T47D (cell line): ENCODE data around the gene COPS6.

Experiments
- DNase-seq, 2 experiments: peaks; one replicate each; pipeline versions ENCODE4 v3.0.0 to v3.0.0-alpha.2; 2011 to 2012; ENCODE audit warnings: low read depth in 1 of 2, low spot score in 1 of 2
- JUND ChIP-seq: IDR thresholded peaks from 2 replicates; pipeline ENCODE4 v1.6.1; 2012; ENCODE audit warnings: low read depth
- in situ Hi-C: cut with HindIII; loops from 2 replicates; pipeline ENCODE4 v1.10.0; 2016; ENCODE audit warnings: low sequenced_read_pairs, low pct_unique_long_range_greater_than_20kb

The COPS6 gene

GRCh38 chr7:100111914-100112313 is 23.1 kb downstream of the COPS6 start:
- TF ChIP-seq JUND, result no peak
- DNase-seq, result no peak
- in situ Hi-C loops, result no loop called here

- in situ Hi-C loops, result no loop called here
- DNase-seq, result no peak
- TF ChIP-seq JUND, result no peak
These were observed 26.3 kb downstream of the COPS6 start for GRCh38 chr7:100115026-100115425.

- no peak for DNase-seq
- TF ChIP-seq JUND, result no peak
- in situ Hi-C loops, result no loop called here
These were observed 29.8 kb downstream of the COPS6 start for GRCh38 chr7:100118388-100119071.

GRCh38 chr7:100119072-100119969 is 30.6 kb downstream of the COPS6 start, which contains the start of the genes CNPY4 and TAF6:
TSS of gene CNPY4 (plus strand) at chr7:100119634. CDS start at chr7:100119745, 111 bp downstream.
TSS of gene TAF6 (minus strand) at chr7:100119358. CDS start at chr7:100114209, 5,149 bp downstream.
- in situ Hi-C loops, result no loop called here
- no peak for TF ChIP-seq JUND
- DNase-seq, result peak; percentile 86 to 95

GRCh38 chr7:100119970-100120732 is 31.4 kb downstream of the COPS6 start:
- in situ Hi-C loops, result no loop called here
- no peak for TF ChIP-seq JUND
- DNase-seq, result peak; percentile 26 to 63

GRCh38 chr7:100120733-100121036 is 31.9 kb downstream of the COPS6 start:
- no peak for TF ChIP-seq JUND
- in situ Hi-C loops, result no loop called here
- no peak for DNase-seq

GRCh38 chr7:100122067-100122466 is 33.3 kb downstream of the COPS6 start:
- no peak for TF ChIP-seq JUND
- in situ Hi-C loops, result no loop called here
- peak; percentile 19 to 90 for DNase-seq

GRCh38 chr7:100122568-100122967 is 33.8 kb downstream of the COPS6 start:
- DNase-seq, result no peak
- in situ Hi-C loops, result no loop called here

GRCh38 chr7:100124301-100125230 is 35.8 kb downstream of the COPS6 start:
- no peak for TF ChIP-seq JUND
- no peak for DNase-seq
- in situ Hi-C loops, result no loop called here

More at GRCh38 chr7:100122568-100122967, 33.8 kb downstream of the COPS6 start:
- TF ChIP-seq JUND, result no peak

GRCh38 chr7:100126239-100126930 is 37.6 kb downstream of the COPS6 start:
- no peak for DNase-seq
- TF ChIP-seq JUND, result no peak
- in situ Hi-C loops, result no loop called here
